HL-60 (cell line): ENCODE results near the gene MRGPRF.

Source experiments
- GABPA ChIP-seq: IDR thresholded peaks from 2 replicates; pipeline ENCODE4 v1.6.1; 2012; ENCODE audit warnings: low read depth
- POLR2AphosphoS5 ChIP-seq: IDR thresholded peaks from 2 replicates; pipeline ENCODE4 v1.6.1; 2012; ENCODE audit warnings: low read depth
- TF ChIP-seq, protein P1 (sequence below): IDR thresholded peaks from one replicate; pipeline ENCODE4 v1.5.1; 2011; ENCODE audit warnings: low read length, control low read depth, inconsistent platforms; ENCODE audit not compliant: insufficient read depth

DNA sequence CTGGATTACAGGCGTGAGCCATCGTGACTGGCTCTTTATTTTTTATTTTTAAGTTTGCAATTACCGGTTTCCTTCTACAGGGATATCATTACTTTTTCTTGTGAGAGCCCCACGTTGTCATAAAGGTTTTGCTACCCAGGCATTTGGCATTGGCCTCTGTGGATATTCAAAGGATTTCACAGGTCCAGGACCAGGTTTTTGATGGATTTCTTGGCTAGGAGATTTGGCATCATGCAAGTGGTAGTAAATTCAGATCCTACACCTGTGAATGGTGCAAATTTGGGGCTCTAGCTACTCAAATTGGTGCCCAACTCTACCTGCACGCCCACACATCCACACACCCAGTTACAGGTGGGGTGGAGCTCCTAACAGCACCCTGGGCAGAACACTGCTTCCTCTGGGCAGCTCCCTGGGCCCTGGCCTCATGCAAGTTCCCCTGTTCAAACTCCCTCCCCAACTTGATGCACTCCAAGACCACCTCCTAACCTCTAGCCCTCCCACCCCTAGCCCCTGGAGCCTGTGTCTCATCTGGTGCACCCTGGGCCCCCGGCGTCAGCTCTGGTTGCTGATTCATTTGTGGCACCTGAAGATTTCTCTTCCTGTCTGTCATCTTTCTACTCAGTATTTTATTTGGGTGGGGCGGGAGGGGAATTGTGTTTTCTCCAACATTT, 23.0 kb downstream of the MRGPRF start:
- no peak for TF ChIP-seq POLR2AphosphoS5
- TF ChIP-seq, protein P1, sequence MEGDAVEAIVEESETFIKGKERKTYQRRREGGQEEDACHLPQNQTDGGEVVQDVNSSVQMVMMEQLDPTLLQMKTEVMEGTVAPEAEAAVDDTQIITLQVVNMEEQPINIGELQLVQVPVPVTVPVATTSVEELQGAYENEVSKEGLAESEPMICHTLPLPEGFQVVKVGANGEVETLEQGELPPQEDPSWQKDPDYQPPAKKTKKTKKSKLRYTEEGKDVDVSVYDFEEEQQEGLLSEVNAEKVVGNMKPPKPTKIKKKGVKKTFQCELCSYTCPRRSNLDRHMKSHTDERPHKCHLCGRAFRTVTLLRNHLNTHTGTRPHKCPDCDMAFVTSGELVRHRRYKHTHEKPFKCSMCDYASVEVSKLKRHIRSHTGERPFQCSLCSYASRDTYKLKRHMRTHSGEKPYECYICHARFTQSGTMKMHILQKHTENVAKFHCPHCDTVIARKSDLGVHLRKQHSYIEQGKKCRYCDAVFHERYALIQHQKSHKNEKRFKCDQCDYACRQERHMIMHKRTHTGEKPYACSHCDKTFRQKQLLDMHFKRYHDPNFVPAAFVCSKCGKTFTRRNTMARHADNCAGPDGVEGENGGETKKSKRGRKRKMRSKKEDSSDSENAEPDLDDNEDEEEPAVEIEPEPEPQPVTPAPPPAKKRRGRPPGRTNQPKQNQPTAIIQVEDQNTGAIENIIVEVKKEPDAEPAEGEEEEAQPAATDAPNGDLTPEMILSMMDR: no peak
- TF ChIP-seq GABPA: no peak
